ENCODE results near the gene ABCD4.

Gene ABCD4

DNA sequence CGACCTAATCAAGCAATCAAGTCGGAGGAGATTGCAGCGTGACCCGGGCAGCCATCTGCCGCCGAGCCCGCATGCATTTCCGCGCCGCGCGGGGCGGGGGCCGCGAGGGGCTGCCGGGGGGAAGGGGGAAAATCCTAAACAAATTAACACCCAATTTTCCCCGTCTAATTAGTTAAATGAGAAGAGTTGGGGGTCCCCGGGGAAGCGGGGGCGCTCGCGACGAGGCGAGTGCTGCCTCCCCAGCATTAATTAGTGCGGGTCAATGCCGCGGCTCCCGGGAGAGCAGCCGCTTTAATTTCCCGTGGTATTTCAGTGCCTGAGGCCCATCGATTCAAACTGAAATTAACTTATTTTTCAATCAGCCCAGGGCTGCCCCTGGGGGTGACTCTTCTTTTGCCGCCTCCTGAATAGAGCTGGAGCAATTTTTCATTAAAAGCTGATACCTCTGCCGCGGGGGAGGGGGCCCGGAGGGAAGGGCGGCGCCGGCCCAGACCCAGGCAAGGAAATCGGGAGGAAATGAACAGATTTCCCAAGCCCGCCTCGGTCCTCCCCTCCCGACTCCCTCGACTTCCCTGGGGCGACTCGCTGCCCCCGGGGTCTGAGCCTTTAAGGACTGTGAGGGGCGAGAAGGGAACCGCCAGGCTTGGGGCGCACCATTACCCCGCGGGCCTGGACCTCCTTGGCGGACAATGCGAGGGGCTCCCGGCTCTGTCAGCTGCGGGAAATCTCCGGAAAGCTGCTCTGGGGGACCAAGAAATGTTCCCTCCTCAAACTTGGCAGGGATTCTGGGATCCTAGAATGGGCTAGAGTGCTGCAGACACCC lies 44.6 kb downstream of the ABCD4 start:
- Mint-ChIP-seq H3K27me3 (peaks cover 8% of the 10 kb centered on the region), H3K4me3 (peak overlapping the region; percentile 70), H3K36me3 (ENCODE audit: low read depth) (no peaks in the 10 kb centered on the region), H3K27ac (no peak overlapping the region), H3K9me3 (no peaks in the 10 kb centered on the region), H3K4me1 (peaks cover 5% of the 10 kb centered on the region)
- DNase-seq (no peak), ATAC-seq (no peak)

DNA sequence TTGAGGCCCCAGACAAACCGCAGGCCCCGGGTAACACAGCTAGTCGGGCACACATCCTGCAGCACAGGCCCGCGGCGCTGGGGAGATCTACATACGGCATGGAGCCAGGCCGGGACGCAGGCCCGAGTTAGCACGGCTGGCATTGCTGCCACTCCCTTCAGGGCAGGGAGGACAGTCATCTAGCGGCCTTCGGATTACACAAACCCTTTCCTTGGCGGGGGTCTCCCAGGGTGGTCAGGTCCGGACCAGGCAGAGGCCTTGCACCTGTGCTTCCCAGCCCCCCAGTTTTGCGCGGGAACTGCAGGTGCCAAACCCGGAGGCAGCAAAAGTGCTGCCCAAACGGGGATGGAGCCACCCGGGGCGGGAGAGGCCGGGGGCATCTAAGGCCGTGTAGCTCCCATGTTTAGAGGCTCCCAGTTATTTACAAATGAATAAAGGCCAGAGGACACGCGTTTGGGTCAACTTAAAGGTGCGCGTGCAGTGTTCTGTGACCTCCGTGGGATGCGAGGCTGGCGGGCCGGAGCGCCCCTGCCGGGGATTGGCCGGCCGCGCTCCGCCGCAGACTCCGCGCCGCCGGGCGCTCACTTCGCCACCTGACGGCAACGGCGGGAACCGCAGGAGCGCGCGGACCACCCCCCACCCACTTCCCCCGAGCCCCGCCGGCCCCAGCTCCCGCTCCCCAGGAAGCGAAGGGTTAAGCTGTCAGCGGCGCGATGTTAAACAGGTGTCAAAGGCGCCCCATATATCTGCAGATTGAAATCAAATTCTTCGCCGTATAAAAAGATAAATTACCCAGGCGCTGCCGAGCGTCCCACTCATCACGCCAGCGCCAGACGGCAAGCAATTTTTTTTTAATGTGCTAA lies 45.4 kb downstream of the ABCD4 start:
- H3K27ac Mint-ChIP-seq = no peak overlapping the region
- peak; percentile 75 for ATAC-seq

DNA sequence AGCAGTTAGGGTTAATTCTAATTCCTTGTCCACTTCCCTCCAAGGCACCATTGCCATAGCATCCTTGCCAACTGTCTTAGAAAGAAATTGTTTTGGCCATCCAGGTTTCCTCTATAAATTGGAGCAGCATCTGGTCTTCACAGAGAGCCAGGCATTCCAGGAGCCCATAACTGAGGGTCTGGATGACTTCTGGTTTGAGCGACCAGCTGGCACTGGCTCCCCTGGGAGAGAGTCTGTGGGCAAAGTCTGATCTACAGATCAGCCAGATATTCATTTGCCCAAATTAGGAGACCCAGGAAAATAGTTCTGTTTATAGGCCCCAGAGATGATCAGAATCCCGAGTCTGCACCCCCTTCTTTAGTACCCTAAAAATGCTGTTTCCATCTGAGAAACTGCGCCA lies 47.5 kb downstream of the ABCD4 start:
- ATAC-seq = no peak
- Mint-ChIP-seq H3K27me3 (peaks cover 18% of the 10 kb centered on the region), H3K9me3 (no peaks in the 10 kb centered on the region), H3K4me3 (no peak overlapping the region), H3K27ac (no peak overlapping the region), H3K4me1 (peaks cover 11% of the 10 kb centered on the region), H3K36me3 (ENCODE audit: low read depth) (no peaks in the 10 kb centered on the region)
- DNase-seq = no peak

More for the DNA sequence above, 45.4 kb downstream of the ABCD4 start:
- peak overlapping the region; percentile 70 for H3K4me3 Mint-ChIP-seq
- H3K36me3 Mint-ChIP-seq (ENCODE audit: low read depth) = no peaks in the 10 kb centered on the region
- H3K9me3 Mint-ChIP-seq = no peaks in the 10 kb centered on the region
- H3K27me3 Mint-ChIP-seq = peaks cover 8% of the 10 kb centered on the region
- H3K4me1 Mint-ChIP-seq = peaks cover 5% of the 10 kb centered on the region
- DNase-seq = peak; percentile 71

DNA sequence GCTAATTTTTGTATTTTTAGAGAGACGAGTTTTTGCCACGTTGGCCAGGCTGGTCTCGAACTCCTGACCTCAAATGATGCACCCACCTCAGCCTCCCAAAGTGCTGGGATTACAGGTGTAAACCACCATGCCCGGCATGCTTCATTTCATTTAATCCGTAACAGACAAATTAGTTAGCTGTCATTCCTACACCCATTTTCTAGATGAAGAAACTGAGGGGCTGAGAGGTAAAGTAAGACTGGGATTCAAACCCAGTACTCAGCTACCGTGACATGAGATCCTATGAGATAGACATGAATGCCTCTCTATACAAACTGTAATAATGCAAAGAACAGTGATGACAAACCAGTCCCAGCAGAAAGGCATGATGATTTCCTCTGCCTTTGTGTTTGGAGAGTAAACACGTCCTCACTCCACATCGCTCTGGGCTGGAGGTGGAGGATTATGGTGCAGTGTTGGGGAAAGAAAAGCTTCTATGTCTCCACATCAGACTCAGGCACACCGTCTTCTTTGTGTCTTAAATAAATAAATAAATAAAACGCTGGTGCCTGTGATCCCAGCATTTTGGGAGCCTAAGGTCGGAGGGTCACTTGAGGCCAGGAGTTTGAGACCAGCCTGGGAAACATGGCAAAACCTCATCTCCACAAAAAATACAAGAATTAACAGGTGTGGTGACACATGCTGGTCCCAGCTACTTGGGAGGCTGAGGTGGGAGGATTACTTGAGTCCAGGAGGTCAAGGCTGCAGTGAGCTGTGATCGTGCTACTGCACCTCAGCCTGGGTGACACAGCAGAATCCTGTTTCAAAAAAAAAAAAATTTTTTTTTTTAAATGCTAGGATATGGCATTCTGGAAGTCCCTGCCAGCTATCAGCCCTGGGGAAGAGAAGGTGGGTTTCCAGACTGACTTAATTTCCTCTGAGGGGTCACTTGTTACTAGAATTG lies 53.0 kb downstream of the ABCD4 start:
- peaks cover 5% of the 10 kb centered on the region for H3K4me1 Mint-ChIP-seq
- peaks cover 47% of the 10 kb centered on the region for H3K27me3 Mint-ChIP-seq
- no peaks in the 10 kb centered on the region for H3K9me3 Mint-ChIP-seq
- ATAC-seq (no peak), DNase-seq (no peak)
- no peaks in the 10 kb centered on the region for H3K36me3 Mint-ChIP-seq (ENCODE audit: low read depth)
- H3K4me3 Mint-ChIP-seq = no peak overlapping the region
- no peak overlapping the region for H3K27ac Mint-ChIP-seq

DNA sequence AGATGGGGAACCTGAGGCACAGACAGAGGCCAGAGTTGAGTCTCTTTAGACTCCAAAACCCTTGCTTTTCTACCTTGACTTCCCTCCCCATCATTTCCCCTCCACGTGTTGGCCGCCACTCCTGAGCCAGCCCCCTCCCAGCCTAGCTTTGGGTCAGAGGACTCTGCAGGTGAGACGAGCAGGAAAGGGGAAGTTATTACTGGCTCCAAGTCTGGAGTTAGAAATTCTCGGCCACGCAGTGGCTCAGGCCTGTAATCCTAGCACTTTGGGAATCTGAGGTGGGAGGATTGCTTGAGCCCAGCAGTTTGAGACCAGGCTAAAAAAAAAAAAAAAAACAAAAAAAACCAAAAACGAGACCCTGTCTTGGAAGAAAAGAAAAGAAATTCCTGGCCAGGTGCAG lies 54.7 kb downstream of the ABCD4 start:
- DNase-seq (no peak), ATAC-seq (no peak)
- no peak overlapping the region for H3K27ac Mint-ChIP-seq
- H3K36me3 Mint-ChIP-seq (ENCODE audit: low read depth) = no peaks in the 10 kb centered on the region
- peaks cover 5% of the 10 kb centered on the region for H3K4me1 Mint-ChIP-seq
- H3K27me3 Mint-ChIP-seq = peaks cover 60% of the 10 kb centered on the region
- no peaks in the 10 kb centered on the region for H3K9me3 Mint-ChIP-seq
- H3K4me3 Mint-ChIP-seq = no peak overlapping the region

DNA sequence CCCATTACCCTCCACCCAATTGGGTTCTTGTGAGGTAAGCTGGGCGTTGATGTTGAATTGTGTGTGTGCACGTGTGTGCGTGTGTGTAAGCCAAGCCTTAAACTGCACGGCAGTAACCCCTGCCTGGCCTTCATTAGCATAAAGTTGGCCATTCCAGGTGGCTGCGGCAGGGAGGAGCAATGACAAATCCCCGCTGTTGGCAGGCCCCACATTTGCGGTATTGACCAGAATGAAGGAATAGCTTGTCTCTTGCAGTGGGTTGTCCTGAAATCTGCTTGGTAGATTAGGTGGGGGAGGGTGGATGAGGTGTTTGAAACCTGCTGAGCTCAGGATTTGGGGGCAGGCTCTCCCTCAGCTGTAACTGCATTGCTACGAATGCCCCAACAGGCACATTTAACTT lies 56.2 kb downstream of the ABCD4 start:
- DNase-seq = no peak
- H3K9me3 Mint-ChIP-seq = no peaks in the 10 kb centered on the region
- H3K4me3 Mint-ChIP-seq = no peak overlapping the region
- peaks cover 12% of the 10 kb centered on the region for H3K4me1 Mint-ChIP-seq
- no peaks in the 10 kb centered on the region for H3K36me3 Mint-ChIP-seq (ENCODE audit: low read depth)
- ATAC-seq = no peak
- peaks cover 70% of the 10 kb centered on the region for H3K27me3 Mint-ChIP-seq
- H3K27ac Mint-ChIP-seq = no peak overlapping the region

DNA sequence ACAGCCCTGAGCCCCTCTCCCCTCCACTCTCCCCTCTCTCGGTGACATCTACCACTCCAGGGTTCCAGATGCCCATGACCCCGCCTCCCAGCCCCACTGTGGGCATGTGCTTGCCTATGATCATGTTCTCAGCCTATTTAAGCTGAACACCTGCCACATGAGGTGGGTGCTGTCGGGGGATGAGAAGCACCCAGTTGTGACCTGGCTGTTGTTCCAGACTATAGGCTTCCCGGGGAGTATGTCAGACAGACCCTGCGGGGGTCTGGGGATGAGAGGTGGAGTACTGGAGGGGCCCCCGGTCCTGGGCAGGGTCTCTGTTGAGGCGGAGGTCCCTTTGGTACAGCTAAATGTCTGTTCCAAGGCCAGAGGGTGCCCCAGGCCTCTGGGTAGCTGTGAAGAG lies 57.4 kb downstream of the ABCD4 start:
- DNase-seq (no peak), ATAC-seq (no peak)
- Mint-ChIP-seq H3K4me3 (no peak overlapping the region), H3K9me3 (no peaks in the 10 kb centered on the region), H3K36me3 (ENCODE audit: low read depth) (no peaks in the 10 kb centered on the region), H3K4me1 (peaks cover 18% of the 10 kb centered on the region), H3K27me3 (peaks cover 78% of the 10 kb centered on the region), H3K27ac (no peak overlapping the region)

DNA sequence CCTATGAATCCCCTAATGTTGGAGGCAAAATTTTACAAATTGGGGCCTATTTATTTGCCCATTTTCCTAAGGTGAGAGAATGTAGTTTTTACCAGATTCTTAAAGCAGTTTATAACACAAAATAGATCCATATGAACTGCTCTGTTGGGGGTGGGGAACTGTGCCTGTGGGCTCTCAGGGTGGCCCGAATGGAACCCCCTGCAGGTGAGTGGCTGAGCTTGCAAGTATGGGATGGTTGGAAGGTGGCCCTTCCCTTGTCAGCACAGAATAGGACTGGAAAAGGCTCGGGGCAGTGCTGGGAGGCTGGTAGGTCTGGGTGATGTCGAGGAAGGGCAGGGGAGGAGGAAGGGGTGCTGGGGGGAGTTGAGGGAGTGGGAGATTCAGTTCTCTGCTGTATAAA lies 58.6 kb downstream of the ABCD4 start:
- no peaks in the 10 kb centered on the region for H3K9me3 Mint-ChIP-seq
- H3K36me3 Mint-ChIP-seq (ENCODE audit: low read depth) = no peaks in the 10 kb centered on the region
- no peak overlapping the region for H3K27ac Mint-ChIP-seq
- no peak for ATAC-seq
- peaks cover 72% of the 10 kb centered on the region for H3K27me3 Mint-ChIP-seq
- H3K4me3 Mint-ChIP-seq = no peak overlapping the region
- peaks cover 18% of the 10 kb centered on the region for H3K4me1 Mint-ChIP-seq
- DNase-seq = no peak

DNA sequence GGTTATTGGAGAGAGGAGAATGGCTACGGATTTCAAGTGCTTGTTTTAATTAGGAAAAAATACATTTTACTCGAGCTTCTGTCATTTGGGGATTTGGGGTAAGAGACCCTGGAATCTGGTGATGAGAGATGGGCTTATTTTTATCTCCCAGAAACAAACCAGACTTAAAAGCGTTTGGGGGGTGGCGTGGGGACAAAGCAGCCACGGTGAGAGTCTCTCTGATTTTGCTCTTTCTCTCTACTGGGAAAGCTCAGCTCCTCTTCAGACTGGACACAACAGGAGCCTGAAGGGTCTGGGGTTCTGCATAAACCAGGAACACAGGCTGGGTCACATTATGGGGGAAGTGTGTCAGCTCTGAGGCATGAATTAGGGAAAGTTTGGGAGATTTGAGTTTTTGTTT lies 59.7 kb downstream of the ABCD4 start:
- Mint-ChIP-seq H3K27me3 (peaks cover 77% of the 10 kb centered on the region), H3K36me3 (ENCODE audit: low read depth) (no peaks in the 10 kb centered on the region), H3K4me1 (peaks cover 18% of the 10 kb centered on the region), H3K9me3 (no peaks in the 10 kb centered on the region), H3K27ac (no peak overlapping the region), H3K4me3 (no peak overlapping the region)
- no peak for ATAC-seq
- DNase-seq = no peak

DNA sequence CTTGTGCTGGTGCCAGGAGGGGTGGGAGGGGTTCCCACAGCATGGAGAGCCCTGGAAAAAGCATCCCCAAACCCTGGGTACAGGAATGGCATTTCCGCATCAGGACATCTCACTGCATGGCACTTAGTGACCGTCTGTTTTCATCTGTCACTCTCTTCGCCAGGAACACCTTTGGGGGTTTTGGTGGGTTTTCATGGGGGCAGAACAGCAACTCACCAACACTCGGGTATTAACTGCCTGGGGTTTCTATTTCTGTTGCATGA lies 60.0 kb downstream of the ABCD4 start:
- DNase-seq = no peak
- peaks cover 18% of the 10 kb centered on the region for H3K4me1 Mint-ChIP-seq
- H3K36me3 Mint-ChIP-seq (ENCODE audit: low read depth) = no peaks in the 10 kb centered on the region
- no peaks in the 10 kb centered on the region for H3K9me3 Mint-ChIP-seq
- peaks cover 76% of the 10 kb centered on the region for H3K27me3 Mint-ChIP-seq
- ATAC-seq = no peak
- no peak overlapping the region for H3K4me3 Mint-ChIP-seq
- no peak overlapping the region for H3K27ac Mint-ChIP-seq

DNA sequence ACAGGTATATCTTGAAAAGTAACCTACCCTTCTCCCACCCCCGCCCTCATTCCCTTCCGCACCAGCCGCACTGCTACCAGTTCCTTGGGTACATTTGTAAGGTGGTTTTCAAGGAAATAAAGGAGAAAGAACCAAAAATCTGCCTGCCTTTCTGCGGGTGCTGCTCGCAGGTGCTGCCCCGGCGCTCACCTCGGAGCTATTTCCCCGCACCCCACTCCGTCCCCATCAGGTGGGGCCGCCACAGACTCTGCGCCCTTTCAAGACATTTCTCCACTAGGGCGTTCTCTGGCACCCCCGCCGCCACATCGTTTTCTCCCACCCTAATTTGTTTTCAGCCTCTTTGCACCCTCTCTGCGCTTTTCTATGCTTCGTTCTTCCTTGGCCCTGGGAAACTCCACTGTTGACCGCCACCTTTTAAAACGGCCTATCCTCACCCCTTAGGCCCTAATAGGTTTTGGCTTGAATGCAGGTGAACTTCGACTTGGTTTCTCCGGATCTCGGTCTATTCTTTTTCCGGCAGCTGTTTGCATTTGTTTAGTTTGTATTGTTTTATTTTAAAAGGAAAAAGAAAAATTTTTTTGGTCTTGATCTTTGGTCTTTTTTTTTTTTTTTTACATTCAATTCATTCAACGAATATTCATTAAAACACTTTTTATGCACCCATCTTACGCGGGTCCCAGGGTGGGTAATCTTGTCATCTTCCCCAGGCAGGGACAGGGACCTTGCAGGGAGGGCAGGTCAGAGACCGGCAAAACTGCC lies 60.5 kb downstream of the ABCD4 start:
- Mint-ChIP-seq H3K27me3 (peaks cover 77% of the 10 kb centered on the region), H3K4me3 (peak overlapping the region; percentile 63), H3K9me3 (no peaks in the 10 kb centered on the region), H3K36me3 (ENCODE audit: low read depth) (no peaks in the 10 kb centered on the region), H3K4me1 (peaks cover 18% of the 10 kb centered on the region), H3K27ac (no peak overlapping the region)
- no peak for ATAC-seq
- DNase-seq = no peak

DNA sequence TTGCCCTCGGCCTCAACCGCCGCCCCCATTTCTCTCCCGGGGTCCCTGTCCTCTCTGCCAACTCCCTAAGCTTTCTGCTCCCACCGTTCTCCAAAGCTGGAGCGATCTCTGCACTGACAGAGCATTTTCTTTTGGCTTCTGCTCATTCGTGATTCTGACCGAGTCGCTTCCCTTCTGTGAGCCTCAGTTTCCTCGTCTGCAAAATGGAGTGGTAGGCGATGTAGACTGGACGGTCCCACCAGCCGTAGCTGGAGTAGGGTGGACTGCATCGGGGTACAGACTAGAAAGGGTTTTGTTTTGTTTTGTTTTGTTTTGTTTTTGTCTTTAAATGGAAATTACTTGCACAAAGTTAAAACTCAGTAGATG lies 61.1 kb downstream of the ABCD4 start:
- Mint-ChIP-seq H3K4me3 (peak overlapping the region; percentile 63), H3K36me3 (ENCODE audit: low read depth) (no peaks in the 10 kb centered on the region), H3K27ac (no peak overlapping the region), H3K4me1 (peaks cover 18% of the 10 kb centered on the region), H3K27me3 (peaks cover 73% of the 10 kb centered on the region), H3K9me3 (no peaks in the 10 kb centered on the region)
- DNase-seq = no peak
- no peak for ATAC-seq

DNA sequence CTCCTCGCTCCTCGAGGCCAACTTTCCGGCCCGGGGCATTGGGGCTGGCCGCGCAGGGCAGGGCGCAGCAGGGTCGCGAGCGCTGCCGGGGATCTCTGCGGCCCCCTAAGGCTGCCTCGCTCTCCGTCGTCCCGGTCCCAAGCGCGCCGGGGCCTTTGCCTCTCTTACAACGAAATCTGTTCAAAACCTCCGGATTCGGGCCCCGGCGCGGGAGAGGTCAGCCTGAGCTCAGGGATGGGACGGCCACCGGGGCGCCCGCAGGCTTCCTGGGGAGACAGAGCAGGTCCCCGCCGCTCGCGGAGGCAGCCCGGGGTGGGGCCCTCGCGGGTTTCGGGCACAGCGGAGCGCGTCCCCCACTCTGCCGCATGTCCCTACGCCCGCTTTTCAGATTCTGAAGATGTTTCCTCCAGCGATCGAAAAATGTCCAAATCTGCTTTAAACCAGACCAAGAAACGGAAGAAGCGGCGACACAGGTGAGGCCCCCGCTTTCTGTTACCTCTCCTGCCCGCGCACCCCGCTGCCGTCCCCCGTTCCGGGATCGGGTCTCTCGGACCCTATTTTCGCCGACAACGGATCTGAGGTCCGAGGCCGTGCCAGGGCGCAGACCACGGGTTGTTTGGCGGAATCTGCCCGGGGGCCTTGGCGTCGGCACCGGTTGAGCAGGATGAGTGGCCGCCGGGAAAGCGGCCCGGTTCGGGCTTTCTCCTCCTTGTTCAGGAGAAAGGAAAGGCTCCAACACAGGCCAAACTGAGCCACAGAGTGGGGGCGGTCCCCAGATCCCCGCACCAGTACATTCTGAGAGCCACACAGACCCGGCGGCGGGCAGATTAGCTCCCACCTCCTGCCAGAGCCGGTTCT lies 61.7 kb downstream of the ABCD4 start:
- peaks cover 72% of the 10 kb centered on the region for H3K27me3 Mint-ChIP-seq
- ATAC-seq (no peak), DNase-seq (no peak)
- H3K9me3 Mint-ChIP-seq = no peaks in the 10 kb centered on the region
- no peaks in the 10 kb centered on the region for H3K36me3 Mint-ChIP-seq (ENCODE audit: low read depth)
- H3K4me1 Mint-ChIP-seq = peaks cover 18% of the 10 kb centered on the region
- no peak overlapping the region for H3K27ac Mint-ChIP-seq
- H3K4me3 Mint-ChIP-seq = peak overlapping the region; percentile 63
